Activated CD8-positive, alpha-beta memory T cell treated with anti-CD3 and anti-CD28 coated beads, Interleukin-2, amount 50 U/mL, for 1 hour (primary cell): ENCODE data around the gene SFSWAP.
"Not testable (repeated sequence)": the region's sequence is repeated elsewhere in the genome, so short reads cannot be mapped to it uniquely, and the experiment has no call there.

ENCODE experiments used
- DNase-seq: peaks from one replicate; pipeline ENCODE4 v3.0.0-alpha.2; 2020; ENCODE audit errors: extremely low read depth

SFSWAP gene

GRCh38 chr12:131710464-131711457 is at the start of gene SFSWAP:
Gene SFSWAP, plus strand, starts transcription at chr12:131711090. Its CDS starts 140 bp downstream, at chr12:131711230.
- peak; percentile 40 for DNase-seq

GRCh38 chr12:131661170-131661985 is 49.5 kb upstream of the SFSWAP start:
- not testable (repeated sequence) for DNase-seq

- not testable (repeated sequence) for DNase-seq
Measured at GRCh38 chr12:131661986-131662288, 49.0 kb upstream of the SFSWAP start.

- DNase-seq = not testable (repeated sequence)
Measured at GRCh38 chr12:131662346-131662745, 48.5 kb upstream of the SFSWAP start.

GRCh38 chr12:131665666-131666065 is 45.2 kb upstream of the SFSWAP start:
- not testable (repeated sequence) for DNase-seq

- DNase-seq = not testable (repeated sequence)
Measured at GRCh38 chr12:131666486-131666885, 44.4 kb upstream of the SFSWAP start.

GRCh38 chr12:131666978-131667601 is 43.8 kb upstream of the SFSWAP start:
- not testable (repeated sequence) for DNase-seq

- no peak for DNase-seq
Measured at GRCh38 chr12:131671276-131671675, 39.6 kb upstream of the SFSWAP start.

GRCh38 chr12:131671871-131672270 is 39.0 kb upstream of the SFSWAP start:
- no peak for DNase-seq

- no peak for DNase-seq
Measured at GRCh38 chr12:131672311-131672940, 38.5 kb upstream of the SFSWAP start.

GRCh38 chr12:131672941-131673887 is 37.7 kb upstream of the SFSWAP start:
- DNase-seq = no peak

GRCh38 chr12:131673888-131674257 is 37.0 kb upstream of the SFSWAP start:
- DNase-seq = no peak

- no peak for DNase-seq
Measured at GRCh38 chr12:131674373-131674772, 36.5 kb upstream of the SFSWAP start.

GRCh38 chr12:131675126-131676080 is 35.5 kb upstream of the SFSWAP start:
- DNase-seq = no peak

GRCh38 chr12:131676544-131676943 is 34.3 kb upstream of the SFSWAP start:
- DNase-seq = no peak

GRCh38 chr12:131677067-131677466 is 33.8 kb upstream of the SFSWAP start:
- DNase-seq = not testable (repeated sequence)

GRCh38 chr12:131677699-131678098 is 33.2 kb upstream of the SFSWAP start:
- no peak for DNase-seq

GRCh38 chr12:131678389-131679181 is 32.3 kb upstream of the SFSWAP start:
- not testable (repeated sequence) for DNase-seq
